UCSD-AML1 (cell line): ENCODE results near the gene ASPDH.
"Not testable (repeated sequence)": the region's sequence is repeated elsewhere in the genome, so short reads cannot be mapped to it uniquely, and the experiment has no call there.

Experiments used
- DNase-seq: peaks from one replicate; lab custom pipeline; 2025; ENCODE audit not compliant: unreplicated experiment; lab: John Stamatoyannopoulos, UW

The ASPDH gene

DNA sequence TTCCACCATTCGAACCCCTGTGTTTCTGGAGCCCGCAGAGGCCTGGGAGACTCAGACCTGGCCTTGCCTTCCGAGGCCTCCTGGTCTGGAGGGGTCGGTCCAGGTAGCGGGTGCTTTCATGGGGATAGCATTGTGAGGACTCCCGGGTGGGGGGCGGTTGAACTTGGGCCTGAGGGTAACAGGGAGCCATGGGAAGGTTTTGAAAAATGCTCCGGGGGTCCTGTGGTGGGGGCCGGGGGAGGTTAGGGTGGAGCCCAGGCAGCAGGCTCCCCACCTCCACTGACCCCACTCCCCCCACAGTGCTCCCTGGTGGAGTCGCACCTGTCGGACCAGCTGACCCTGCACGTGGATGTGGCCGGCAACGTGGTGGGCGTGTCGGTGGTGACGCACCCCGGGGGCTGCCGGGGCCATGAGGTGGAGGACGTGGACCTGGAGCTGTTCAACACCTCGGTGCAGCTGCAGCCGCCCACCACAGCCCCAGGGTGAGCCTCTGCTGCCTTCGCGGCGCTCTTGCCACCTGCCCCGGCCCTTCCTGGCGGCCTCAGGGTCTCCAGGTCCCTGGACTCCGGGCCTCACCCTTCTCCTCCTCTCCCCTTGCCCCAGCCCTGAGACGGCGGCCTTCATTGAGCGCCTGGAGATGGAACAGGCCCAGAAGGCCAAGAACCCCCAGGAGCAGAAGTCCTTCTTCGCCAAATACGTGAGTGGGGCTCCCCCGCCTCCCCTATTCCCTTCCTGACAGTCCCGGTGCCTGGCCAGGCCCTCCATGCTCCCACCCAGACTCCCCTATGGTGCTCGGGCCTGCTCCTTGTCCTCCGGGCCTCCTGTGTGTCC lies 33.2 kb downstream of the ASPDH start:
- no peak for DNase-seq

DNA sequence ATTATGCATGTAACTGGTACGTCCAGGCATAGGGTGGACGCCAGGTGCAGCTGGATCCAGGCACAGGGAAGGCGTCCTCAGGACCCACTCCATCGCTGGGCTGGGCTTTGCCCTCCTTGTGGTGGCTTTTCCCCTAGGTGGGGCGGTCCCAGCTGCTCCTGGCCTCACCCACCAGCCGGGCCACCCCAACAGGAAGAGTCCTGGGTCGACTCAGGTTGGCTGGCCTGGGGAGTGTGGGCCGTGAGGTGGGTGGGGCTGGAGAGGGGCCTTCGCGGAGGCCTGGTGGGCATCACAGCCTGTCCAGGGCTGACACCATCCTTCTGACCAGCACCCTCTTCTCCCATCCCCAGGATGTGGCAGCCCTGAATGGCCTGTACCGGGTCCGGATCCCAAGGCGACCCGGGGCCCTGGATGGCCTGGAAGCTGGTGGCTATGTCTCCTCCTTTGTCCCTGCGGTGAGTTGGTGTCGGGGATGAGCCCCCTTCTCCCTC lies 33.9 kb downstream of the ASPDH start:
- DNase-seq: no peak

DNA sequence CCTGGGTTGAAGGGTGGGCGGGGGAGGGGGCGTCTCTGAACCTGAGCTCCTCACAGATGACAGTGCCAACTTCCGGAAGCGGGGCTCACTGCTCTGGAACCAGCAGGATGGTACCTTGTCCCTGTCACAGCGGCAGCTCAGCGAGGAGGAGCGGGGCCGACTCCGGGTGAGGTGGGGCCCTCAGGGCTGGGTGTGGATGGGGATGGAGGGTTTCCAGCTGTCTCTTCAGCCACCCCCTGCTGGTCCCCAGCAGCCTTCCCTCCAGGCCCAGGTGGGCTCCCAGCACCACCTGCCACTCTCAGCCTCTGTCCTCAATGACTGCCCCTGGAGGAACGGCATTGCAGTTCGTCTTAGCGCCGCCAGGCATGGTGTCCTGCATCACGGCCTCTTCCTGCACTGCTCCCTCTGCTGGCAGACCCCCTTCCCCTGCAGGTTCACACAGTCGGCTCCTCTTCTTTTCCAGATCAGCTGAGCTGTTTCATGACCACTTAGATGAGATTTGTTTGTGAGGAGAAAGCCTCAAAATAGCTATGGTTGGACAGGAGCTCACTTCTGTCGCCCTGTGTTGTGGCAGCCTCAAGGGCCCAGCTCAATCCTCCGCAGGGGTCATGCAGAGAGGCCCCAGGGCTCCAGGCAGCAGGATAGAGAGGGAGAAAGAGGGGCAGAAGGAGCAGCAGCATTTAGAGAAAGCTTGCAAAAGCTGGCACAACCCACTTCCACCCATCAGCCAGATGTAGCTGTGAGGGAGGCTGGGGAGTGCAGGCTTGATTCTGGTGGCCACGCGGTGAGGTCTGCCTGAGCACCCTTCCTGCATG lies 34.6 kb downstream of the ASPDH start:
- peak; percentile 44 for DNase-seq

DNA sequence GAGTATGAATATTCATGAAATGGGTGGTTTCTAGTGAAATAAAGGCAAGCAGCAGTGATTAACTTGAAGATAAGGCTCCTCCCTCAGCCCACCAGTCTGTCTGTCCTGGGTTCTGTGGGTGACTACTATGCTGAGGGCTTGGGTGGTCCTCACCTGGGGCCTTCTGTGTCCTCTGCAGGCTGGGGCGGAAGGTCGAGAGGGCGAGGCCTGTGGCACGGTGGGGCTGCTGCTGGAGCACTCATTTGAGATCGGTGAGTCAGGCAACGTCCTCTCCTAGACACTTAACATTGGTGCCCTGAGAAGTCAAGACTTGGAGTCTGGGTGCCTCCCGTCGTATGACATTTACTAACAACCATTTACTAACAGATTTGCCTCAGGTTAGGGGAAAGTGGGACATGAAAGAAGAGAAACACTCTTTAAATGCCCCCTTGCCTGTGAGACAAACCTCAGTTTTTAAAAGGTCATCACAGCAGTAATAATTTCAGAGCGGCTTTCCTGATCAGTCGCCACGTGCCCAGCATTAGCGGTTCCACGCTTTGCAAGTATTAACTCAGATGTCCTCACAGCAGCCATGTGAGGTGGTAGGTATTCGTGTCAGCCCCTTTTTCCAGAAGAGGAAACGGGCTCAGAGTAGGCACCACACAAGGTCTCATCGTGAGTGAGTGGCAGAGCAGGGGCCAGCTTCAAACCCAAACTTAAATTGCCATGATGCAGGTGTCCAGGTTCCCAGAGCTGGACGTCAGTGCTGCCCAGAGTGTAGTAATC lies 35.8 kb downstream of the ASPDH start:
- no peak for DNase-seq

DNA sequence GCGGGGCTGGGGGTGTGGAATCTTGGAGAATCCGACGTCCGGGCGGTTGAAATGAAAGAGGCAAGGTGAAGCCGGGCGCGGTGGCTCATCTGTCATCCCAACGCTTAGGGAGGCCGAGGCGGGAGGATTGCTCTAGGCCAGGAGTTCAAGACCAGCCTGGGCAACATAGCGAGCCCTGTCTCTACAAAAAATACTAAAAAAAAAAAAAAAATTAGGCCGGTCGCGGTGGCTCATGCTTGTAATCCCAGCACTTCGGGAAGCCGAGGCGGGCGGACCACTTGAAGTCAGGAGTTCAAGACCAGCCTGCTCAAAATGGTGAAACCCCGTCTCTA lies 36.8 kb downstream of the ASPDH start:
- DNase-seq: no peak

DNA sequence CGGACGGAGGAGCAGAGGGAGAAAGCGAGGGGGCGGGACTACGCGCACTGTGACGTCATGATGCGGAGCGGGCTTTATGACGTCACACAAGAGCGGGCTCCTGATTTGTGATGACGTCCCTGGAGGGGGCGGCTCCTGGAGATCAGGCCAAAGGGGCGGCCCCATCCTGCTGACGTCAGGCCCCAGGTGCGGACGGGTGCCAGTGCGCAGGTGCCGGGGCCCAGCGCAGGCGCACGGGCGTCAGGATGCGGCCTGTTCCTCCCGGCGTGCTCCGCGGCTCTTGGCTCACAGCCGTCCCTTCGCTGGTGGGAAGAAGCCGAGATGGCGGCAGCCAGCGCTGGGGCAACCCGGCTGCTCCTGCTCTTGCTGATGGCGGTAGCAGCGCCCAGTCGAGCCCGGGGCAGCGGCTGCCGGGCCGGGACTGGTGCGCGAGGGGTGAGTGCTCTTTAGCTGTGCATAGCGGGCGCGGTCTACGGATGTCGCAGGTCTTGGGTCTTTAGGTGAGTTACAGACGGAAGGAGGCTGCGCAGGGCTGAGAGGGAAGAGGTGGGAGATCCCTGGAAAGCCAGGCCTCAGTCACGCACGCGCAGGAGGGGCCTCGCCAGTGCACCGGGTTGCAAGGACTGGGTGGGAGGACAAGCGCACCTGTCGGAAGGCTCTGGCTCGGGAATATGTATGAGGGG lies 37.3 kb downstream of the ASPDH start, which contains the start of the genes EMC10 and GARIN5A:
TSS of gene EMC10 (plus strand) at position 284 of the 683 bp plus-strand sequence. CDS start at position 322, 38 bp downstream.
TSS of gene GARIN5A (minus strand) at position 625 of the 683 bp plus-strand sequence. CDS start at position 165, 460 bp downstream.
- DNase-seq: peak; percentile 84

DNA sequence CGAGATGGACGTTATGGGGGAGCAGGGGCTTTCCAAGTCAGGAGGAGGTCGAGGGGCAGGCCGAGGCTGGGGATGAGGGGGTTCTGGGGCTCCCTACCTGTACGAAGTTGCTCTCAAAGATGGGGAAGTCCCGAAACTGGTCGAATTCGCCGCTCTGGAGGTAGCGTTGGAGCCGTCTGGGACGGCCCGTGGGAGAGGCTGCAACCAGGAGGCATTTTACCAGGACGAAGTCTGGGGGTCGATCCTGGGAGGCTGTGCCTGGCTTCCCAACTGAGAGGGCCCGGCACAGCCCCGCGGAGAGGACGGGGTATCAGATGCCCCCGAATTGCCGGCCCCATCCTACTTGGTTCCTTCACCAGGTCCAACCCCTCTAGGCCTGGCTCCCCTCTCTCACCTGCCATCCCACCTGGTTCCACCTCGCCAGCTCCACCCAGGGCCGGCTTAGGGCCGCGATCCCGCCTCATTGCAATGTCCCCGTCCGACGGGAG lies 37.9 kb downstream of the ASPDH start:
- DNase-seq: no peak

DNA sequence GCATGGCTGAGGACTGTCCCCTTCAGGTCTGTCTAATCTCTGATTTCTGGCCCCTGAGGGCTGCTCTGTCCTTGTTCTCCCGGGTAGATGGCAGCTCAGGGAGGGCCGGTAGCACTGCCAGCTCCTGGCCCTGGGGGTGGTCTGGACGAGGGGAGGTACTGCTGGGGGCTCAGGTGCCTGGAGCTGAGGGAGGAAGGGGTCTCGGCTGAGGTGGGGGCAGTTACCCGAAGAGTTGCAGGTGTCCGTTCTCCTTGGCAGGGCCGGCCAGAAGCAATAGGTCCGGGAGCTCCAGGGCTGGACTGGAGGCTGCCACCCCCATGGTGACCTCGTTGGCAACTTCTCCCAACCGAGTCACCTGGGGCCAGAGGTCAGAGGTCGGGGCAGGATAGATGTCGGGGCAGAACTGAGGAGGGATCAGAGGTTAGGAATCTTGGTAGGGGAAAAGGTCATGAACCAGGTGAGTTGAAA lies 38.6 kb downstream of the ASPDH start:
- no peak for DNase-seq

DNA sequence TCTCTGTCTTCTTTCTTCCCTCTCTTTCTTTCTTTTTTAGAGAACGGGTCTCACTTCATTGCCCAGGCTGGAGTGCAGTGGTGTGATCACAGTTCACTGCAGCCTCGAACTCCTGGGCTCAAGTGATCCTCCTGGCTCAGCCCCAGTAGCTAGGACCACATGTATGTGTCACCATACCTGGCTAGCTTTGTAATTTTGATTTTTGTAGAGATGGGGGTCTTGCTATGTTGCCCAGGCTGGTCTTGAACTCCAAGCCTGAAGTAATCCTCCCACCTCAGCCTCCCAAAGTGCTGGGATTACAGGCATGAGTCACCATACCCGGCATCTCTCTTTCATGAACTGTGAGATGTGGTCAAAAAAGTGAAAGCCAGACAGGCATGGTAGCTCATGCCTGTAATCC lies 40.4 kb downstream of the ASPDH start:
- DNase-seq: not testable (repeated sequence)

DNA sequence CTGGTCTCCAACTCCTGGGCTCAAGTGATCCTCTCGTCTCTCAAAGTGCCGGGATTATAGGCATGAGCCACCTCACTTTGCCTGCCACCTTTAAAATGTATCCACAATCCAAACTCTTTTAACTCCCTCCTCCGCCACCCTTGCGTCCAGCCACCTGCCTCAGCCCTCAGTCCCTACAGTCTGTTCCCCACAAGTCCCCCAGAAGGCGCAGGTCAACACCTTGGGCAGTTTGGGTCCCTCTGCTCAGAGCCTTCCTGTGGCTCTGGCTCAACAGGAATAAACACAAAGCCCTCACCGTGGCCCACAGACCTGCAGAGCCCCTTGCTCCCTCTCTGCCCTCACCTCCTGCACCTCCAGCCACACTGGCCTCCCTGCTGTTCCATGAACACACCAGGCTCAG lies 44.9 kb downstream of the ASPDH start:
- no peak for DNase-seq

DNA sequence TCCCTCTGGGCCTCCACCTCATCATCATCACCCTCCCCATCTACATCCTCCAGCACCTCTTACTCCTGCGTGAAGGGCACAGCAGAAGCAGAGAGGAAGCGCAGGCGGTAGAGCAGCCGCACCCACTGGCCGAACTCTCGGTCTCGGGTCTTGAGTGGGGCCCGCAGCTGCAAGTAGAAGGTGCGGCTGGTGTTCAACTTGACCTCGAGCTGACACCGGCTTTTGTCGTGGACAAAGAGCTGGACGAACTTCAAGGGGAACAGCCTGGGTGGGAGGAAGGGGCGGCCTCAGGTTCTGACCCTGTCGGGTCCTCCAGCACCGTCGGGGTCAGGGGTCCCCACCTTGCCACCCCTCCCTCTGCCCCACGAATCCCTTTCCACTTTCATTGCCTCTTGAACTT lies 46.1 kb downstream of the ASPDH start:
- DNase-seq: no peak

DNA sequence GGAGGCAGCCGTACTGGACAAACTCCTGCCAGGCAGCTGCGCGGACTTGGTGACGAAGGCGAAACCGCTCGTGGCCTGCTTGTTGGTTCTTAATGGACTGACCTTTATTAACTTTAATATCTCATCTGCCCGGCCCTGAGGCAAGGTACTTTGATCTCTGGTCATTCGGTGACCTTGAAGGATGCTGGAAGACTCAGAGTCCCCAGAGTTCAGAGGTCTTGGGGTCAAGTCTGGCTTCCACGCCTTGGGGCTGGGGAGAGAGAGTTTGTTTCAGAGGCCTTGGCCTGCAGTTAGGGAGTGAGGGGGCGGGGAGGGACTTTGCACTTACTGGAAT lies 47.0 kb downstream of the ASPDH start:
- DNase-seq: no peak

DNA sequence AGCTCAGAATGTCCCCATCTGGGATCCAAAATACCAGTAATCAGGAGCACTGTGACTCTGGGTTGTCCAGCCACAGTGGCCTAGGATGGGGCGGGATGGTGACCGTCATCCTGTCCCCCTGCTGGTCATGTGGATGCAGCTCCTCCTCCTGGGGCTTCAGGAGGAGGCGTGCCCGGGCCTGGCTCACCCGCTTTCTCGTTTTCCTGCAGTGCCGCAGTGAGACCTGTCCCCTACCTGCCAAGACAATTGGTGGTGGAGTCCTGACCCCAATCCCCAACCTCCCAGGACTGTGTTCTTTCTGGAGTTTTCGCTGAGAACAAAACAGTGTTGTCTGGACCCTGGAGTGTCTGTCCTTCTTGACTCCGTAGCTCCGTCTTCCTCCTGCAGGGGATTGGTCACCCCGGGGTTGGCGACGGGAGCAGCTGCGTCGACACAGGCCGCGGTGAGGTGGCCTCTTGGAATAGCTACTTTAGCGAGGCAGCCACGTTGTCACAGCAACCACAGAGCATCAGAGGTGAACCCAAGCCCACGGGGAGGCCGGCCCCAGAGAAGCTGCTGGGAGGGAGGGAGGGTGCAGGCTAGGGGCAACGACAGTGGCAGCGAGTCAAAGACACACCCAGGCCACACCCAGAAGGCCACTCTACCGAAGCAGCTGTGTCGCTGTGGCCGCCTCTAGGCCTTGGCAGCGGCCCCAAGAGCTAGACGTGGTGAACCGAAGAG lies 47.6 kb downstream of the ASPDH start:
- no peak for DNase-seq

DNA sequence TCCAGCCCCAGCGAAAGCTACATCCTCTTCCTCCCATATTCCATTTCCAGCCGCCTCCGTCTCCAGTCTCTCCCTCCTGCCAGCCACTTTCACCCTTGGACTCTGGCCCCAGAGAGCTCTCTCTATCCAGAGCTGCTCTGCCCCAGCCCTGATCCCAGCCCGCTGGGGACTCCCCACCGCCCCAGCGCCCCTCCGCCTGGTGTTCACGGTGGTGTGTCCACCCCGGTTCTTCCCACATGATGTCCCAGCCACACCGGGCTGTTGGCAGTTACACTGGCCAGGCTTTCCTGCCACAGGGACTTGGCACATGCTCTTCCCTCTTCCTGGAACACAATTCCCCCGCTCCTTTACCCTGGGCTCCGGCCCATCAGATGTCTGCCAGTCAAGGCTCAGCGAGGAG lies 48.7 kb downstream of the ASPDH start:
- DNase-seq: no peak

DNA sequence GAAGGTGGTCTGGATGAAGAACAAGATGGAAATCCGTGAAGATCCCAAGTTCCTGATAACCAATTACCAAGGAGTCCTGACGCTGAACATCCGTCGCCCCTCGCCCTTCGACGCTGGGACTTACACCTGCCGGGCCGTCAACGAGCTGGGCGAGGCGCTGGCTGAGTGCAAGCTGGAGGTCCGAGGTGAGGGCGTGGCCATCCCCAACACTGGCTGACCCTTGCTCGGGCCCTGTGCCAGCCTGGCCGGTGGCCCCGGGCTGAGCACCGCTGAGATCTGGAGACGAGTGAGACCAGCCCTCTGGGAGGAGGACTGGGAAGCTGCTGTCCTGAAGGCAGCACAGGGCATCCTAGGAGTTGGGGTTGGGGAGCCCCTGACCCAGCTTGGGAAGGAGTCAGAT lies 49.4 kb downstream of the ASPDH start:
- DNase-seq: no peak

DNA sequence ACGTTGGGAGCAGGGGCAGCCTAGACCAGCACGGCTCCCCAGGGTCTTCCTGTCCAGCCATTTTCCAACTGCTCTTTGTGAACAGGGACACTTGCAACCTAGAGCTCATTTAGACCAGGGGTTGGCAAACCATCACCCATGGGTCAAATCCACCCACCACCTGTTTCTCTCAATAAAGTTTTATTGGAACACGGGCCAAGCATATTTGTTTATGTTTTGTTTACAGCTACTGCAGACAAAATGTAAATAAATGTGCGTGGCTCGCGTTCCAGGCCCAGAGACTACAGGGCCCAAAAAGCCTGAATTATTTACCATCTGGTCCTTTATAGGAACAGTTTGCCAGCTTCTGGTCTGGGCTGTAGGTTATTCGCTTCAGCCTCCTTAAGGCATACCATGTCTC lies 50.7 kb downstream of the ASPDH start:
- DNase-seq: no peak
